A204.1 (cell line): ENCODE measurements around the gene GNG7.
"Not testable (repeated sequence)": the region's sequence is repeated elsewhere in the genome, so short reads cannot be mapped to it uniquely, and the experiment has no call there.

Experiments used
- FAIRE-seq: peaks from 2 replicates; lab custom pipeline; 2012; peaks lifted over from hg19 to GRCh38; lab: Jason Lieb, UNC

The GNG7 gene

GRCh38 chr19:2675892-2676291 is 26.6 kb downstream of the GNG7 start:
- no peak for FAIRE-seq

- FAIRE-seq, result no peak
Observed at GRCh38 chr19:2670217-2670616, 32.3 kb downstream of the GNG7 start.

- FAIRE-seq, result no peak
Observed at GRCh38 chr19:2668175-2668763, 34.2 kb downstream of the GNG7 start.

- not testable (repeated sequence) for FAIRE-seq
Observed at GRCh38 chr19:2667349-2667748, 35.1 kb downstream of the GNG7 start.

- no peak for FAIRE-seq
Observed at GRCh38 chr19:2666344-2666994, 36.0 kb downstream of the GNG7 start.

GRCh38 chr19:2665103-2665502 is 37.4 kb downstream of the GNG7 start:
- no peak for FAIRE-seq

GRCh38 chr19:2663920-2664571 is 38.4 kb downstream of the GNG7 start:
- FAIRE-seq, result no peak

- no peak for FAIRE-seq
Observed at GRCh38 chr19:2661615-2662014, 40.9 kb downstream of the GNG7 start.

- no peak for FAIRE-seq
Observed at GRCh38 chr19:2659856-2660432, 42.5 kb downstream of the GNG7 start.

- FAIRE-seq, result no peak
Observed at GRCh38 chr19:2656533-2656932, 46.0 kb downstream of the GNG7 start.

- FAIRE-seq, result no peak
Observed at GRCh38 chr19:2653710-2654707, 48.5 kb downstream of the GNG7 start.

GRCh38 chr19:2653218-2653617 is 49.3 kb downstream of the GNG7 start:
- no peak for FAIRE-seq

- FAIRE-seq, result no peak
Observed at GRCh38 chr19:2652504-2653099, 49.9 kb downstream of the GNG7 start.

GRCh38 chr19:2651002-2651733 is 51.3 kb downstream of the GNG7 start:
- not testable (repeated sequence) for FAIRE-seq

GRCh38 chr19:2650515-2650914 is 52.0 kb downstream of the GNG7 start:
- no peak for FAIRE-seq

GRCh38 chr19:2648528-2648937 is 54.0 kb downstream of the GNG7 start:
- peak; percentile 86 for FAIRE-seq

- no peak for FAIRE-seq
Observed at GRCh38 chr19:2648099-2648498, 54.4 kb downstream of the GNG7 start.

GRCh38 chr19:2646866-2647535 is 55.5 kb downstream of the GNG7 start:
- no peak for FAIRE-seq

GRCh38 chr19:2645826-2646225 is 56.7 kb downstream of the GNG7 start:
- no peak for FAIRE-seq

- FAIRE-seq, result not testable (repeated sequence)
Observed at GRCh38 chr19:2643123-2643737, 59.3 kb downstream of the GNG7 start.
